NOMO-1 treated with dmso at 0.1 percent for 144 hours (cell line): ENCODE measurements around the gene ATXN8OS.
"Not testable (repeated sequence)": the region's sequence is repeated elsewhere in the genome, so short reads cannot be mapped to it uniquely, and the experiment has no call there.

Experiments used
- DNase-seq: peaks from one replicate; lab custom pipeline; 2025; ENCODE audit not compliant: unreplicated experiment; lab: John Stamatoyannopoulos, UW

Gene ATXN8OS

DNA sequence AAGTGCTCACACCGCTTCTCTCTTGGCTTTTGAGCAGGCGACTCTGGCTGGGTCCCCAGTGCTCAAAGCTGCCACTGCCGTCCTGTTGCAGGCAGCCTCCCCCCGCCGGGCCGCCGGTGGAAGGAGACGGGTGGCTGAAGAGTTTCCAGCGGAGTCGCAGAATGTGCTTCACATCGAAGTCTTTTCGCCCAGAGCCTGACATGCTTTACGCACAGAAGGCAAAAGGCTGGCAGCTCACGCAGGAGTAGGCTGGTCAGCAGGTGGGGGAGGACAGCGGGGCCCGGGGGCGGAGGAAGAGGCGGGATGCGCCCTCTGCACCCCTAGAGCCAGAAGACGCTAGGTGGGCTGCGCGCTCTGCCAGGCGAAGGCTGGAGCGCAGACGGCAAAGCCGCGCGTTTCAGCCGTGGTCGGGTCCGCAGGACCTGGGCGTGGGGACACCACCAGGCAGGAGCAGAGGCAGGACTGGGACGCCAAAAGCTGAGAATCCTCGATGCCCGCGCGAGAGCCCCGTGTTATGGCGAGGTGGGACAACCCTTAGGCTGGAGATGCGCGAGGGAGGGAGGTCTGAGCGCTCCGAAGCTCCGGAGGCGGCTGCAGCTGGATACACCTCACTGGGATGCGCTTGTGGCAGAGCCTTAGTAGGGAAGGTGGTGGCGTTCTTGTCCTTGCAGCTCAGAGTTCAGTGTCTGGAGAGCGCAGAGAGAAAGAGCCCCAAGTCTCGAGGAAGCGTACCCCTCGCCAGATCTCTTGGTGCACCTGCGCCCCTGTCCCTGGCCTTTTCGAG lies at the start of gene ATXN8OS:
Gene ATXN8OS, plus strand, starts transcription at position 329 of the 784 bp plus-strand sequence.
- no peak for DNase-seq

DNA sequence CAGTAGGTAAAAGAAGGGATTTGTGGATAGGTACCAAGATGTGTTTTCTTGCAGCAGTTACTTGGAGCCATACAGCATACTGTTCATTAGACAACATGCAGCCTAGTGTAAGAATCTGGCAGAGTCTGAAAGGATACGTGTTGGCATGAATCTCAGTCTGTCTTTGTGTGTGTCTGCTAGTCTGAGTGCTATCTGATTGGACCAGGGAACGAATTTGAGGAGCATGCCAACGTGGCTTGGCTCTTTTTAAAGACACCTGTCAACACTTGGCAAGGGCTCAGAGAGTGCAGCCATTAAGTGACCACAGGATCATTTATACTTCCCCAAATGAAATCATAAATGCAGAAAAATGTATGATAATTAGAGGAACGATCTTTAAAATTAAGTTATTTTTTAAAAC lies 27.6 kb upstream of the ATXN8OS start:
- DNase-seq: no peak

DNA sequence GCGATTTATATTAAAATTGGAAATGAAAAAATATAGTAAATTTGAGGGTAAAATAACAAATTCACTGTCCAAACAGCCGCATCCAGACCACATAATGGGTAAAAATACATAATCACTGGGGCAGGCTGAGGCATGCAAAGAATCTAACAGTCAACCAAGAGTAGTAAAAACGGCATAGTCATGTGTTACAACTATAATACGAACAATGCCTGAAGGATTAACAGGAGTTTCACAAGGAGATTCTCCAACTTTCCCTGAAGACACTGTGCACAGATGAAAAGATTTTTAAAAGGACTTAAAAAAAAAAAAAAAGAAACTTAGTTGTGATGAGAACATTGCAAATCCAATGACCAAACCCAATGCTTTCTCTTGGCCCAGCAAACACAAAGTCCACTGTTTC lies 20.4 kb upstream of the ATXN8OS start:
- DNase-seq: no peak

DNA sequence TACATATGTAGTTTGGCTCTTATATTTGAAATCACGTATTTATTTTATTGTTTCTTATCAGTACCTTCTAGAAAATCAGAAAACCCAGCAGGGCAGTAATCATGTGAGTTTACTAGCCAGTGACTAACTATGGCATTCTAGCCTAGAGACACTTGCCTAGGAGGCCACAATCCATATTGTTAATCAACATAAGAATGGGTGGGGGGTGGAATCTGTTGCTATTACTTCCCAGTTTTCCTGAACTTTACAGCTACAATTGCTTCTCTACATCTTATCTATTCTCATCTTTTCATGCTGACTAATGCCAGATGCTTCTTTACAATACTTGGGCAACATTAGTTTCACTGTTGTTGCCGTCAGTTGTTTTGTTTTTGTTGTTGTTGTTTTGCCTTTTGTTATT lies 18.7 kb upstream of the ATXN8OS start:
- DNase-seq: no peak

DNA sequence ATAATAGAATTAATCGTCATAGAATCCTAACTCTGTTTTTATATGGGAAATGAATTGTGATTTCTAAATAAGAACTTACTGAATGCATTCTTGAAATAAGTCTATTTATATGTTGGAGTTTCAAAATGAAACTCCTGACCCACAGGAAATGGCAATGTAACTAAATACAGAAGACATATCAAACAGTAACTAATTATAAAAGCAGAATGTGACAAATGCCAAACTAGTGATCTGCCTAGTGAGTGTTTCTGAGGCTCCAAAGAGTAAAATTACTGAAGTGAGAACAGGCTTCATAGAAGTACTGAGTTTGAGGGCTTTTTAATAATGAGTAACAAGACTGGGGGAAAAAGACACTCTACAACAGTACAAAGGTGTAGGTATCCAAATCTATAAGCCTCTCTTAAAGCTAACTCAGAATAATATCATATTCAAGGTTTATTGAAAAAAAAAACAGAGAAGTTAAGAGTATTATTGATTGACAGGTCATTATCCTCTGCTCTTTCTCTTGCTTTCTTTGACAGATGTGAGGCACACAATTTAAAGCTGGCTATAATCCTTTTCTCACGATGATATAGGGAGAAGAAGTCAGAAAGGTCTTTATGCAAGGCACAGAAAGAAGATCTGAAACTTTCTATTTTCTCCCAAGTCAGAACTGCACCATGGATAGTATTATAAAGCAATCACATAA lies 17.4 kb upstream of the ATXN8OS start:
- no peak for DNase-seq

DNA sequence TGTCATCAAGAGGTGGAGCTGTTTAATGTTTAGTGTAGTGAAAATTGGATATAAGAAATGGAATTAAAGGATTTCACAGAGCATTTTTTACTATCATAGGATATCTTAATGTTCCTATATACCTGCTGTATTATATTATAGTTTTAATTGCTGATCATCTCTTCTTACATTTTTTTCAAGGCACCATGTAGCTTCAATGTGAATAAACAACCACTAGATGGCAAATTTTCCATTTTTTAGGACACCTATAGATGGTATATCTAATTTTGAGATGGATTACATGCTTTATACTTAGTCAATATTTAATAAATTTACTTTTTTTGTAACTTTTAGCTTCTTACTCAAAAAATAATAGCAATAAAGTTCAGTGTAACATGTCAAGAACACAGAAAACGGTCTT lies 9.0 kb upstream of the ATXN8OS start:
- no peak for DNase-seq

DNA sequence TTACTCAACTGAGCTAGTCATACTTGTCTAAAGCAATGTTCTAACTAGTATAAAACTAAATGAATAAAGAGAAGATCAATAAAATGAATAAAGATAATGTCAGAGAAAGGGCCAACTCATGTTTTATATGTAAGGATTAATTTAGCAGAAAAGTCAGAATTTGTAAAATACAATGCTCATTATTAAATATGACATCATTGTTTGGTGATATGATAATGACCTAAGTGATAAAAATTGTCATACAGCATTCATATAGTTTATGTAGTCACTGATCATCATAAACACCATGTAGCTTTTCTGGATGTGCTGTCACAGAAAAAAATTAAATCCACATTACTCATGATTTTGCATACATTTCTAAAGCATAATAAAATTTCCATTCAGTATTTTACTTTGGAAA lies 3.1 kb upstream of the ATXN8OS start:
- no peak for DNase-seq

DNA sequence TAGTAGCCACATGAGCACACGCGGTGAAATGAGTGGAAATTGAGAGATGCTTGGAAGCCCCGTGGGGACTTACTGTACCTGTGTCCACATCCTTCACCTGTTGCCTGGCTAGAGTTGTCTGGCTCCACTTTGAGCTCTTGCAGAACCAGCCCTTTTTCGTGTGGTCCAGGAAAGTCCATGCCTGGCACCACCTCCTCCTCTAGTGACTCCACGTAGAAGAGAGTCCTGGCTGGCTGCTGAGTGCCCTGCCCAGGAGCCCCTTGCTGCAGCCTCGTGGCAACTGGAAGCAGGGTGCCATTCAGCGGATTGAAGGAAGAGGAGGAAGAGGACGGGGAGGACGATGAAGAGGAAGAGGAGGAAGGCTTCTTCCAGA lies 515 bp upstream of the ATXN8OS start:
- no peak for DNase-seq

DNA sequence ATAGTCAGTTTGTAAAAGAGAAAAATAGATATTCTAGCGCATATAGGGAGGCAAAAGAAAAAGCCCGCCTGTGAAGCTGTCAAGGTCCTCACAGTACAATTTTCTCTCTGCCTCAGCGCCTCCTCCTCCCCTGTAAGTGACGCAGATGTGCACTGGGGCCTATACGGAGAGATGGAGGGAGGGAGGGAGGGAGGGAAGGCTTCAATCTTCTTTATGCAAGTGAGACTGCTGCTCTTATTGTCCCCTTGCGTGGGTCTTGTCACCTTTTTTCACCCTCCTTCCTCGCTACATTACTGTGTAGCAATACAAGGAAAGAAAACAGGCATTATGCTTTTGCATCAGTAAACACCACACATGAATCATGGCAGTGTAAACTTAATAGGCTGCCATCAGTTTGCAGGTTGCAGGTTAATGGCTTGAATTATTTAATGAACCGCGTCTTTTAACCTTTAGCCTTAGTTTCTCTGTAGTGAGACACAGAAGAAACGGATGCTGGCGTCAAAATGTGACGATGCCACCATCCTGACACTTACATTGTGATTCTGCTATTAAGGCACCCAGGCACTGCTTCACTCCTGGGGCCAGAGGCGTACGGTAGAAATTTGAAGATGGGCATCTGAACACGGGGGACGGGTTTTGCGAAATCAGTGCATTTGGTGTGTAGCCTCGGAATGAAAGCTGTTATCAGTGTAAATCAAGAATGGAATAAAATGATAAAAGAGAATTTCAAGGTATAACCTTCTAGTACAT lies 905 bp downstream of the ATXN8OS start, which contains the start of gene KLHL1:
Gene KLHL1, minus strand, starts transcription at position 97 of the 750 bp plus-strand sequence. CDS start 753 bp downstream, outside the sequence.
- DNase-seq: no peak

DNA sequence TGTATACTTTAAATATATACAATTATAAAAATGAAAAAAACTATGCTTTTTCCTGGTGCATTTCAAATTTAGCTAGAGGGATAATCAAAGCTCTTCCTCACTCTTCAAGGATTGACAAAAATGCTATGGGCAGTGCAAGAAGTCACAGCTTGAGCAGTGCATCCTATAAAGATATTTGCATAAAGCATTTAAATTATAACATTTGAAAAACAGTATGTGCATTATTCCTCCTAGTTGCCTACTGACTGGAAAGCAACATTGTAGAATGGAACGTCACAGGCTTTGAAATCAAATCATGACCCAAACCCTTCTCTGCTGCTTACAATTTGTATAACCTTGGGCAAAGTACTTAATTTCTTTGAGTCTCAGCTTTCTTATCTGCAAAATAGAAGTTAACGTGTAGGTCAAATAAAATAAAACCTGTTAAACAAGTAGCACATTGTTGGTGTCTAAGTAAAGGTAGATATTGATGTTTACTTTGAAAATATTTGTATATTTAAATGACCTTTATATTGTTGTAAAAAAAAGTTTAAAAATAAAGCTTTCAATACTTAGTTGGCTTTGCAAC lies 9.8 kb downstream of the ATXN8OS start:
- no peak for DNase-seq

DNA sequence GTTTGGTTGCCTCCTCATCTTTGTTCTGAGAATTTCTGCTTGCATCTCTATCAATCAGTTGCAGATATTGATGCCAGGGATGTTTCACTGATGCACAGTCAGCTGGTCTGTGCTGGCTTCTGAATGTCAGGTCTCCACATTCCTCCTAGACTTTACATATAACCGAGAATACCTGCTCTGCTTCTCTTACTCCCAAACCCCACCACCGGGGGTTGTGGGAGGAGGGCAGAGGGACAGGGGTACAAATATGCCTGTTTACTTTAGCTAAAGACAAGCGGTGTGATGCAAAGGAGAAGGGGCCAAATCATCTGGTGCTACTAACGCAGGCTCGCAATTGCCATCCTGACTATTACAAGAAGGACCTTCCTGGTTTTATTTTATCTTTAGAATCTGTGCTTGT lies 18.1 kb downstream of the ATXN8OS start:
- no peak for DNase-seq

DNA sequence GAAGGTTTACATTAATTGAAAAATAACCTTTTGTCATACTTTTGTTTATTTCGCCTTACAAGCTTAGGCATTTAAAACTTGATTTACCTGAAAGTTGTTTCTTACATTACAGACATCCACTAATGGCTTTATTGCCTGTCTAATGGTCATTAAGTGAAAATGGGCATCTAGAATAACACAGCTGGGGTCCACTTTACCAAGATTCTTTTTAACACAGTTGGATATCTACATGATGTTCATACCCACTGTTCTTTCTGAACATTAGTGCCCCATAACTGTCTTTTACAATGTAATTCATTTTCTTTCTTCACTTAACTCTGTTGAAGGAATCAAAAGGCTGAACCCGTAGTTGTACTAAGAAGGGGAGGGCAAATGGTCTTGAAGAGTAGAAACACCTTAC lies 20.5 kb downstream of the ATXN8OS start:
- no peak for DNase-seq

DNA sequence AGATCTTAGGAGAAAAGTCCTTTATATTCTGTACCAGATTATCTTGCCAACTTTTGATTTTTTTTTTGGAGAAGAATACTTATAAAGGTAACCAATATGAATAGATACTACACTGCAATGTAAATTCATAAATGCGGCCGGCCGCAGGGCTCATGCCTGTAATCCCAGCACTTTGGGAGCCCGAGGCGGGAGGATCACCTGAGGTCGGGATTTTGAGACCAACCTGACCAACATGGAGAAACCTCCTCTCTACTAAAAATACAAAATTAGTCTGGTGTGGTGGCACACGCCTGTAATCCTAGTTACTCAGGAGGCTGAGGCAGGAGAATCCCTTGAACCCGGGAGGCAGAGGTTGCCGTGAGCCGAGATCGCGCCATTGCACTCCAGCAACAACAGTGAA lies 35.0 kb downstream of the ATXN8OS start:
- DNase-seq: not testable (repeated sequence)

DNA sequence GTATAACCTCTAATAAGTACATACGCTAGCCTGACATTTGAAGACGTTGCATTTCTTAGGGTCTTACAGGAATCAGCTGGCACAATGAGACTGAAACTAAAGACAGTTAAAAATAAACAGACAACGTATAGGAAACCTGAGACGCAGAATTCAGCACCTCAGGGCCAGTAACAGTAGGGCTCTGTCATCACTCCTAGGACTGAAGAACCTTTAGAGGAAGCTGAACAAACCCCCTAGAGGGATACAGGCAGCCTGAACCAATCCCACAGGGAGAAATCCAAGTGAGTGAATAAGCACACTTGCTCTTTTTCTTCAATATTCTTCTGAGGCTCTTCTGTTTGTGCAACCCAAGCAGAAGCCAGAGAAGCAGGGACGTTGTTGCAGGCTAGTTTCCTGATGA lies 54.5 kb downstream of the ATXN8OS start:
- DNase-seq: no peak

DNA sequence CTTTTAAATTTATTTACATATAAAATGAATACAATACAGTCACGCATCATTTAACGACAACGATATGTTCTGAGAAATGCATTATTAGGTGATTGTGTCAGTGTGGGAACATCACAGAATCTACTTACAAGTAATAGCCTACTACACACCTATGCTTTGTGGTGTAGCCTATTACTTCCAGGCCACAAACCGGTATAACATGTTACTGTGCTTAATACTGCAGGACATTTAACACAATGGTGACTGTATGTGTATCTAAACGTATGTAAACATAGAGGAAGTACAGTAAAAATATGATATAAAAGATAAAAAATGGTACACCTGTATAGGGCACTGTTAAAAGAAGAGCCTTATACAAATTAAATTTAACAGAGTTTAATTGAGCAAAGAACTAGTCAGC lies 63.1 kb downstream of the ATXN8OS start:
- DNase-seq: no peak

DNA sequence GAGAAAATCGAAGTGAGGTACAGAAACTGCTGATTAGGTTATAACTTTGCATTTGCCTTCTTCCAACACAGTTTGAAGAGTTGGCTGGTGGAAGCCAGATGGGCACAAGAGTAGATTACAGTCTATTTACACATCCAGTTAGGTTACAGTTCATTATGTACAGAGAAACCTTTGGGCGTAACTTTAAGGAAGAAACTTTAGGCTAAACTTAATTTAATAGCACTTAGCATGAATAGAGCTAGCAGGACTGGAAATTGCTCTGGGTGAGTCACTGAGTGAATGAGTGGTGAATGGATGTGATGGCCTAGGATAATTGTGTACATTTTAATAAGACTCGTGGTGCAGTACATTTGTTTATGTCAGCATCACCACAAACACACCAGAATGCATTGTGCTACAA lies 63.5 kb downstream of the ATXN8OS start:
- no peak for DNase-seq

DNA sequence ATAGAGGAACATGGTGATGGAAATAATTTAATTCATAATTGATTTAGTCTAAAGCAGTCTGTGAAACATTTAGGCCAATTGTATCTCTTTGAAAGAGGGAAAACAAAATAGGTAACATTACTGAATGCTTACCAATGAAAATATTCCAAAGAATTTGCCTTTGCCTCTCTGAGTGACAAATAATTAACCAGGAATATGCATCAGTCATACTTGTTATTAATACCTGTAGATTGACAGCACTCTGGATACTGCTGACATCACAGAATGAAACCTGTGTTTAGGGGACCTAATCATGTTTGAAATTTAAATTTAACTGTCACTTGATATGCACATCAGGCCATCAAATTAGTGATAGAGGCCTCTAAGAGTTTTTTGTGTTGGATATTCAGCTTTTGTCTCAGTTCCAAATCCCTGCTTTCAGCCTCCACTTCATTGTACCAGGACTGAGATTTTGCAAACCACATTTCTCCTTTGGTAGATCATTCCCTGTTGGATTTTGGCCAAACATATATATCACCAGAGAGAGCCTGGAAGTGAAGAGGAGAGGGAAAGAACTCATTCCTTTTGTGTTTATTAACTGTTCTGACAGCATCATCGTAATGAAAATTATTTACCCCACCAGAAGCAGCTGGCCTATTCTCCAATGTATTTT lies 65.4 kb downstream of the ATXN8OS start:
- no peak for DNase-seq

DNA sequence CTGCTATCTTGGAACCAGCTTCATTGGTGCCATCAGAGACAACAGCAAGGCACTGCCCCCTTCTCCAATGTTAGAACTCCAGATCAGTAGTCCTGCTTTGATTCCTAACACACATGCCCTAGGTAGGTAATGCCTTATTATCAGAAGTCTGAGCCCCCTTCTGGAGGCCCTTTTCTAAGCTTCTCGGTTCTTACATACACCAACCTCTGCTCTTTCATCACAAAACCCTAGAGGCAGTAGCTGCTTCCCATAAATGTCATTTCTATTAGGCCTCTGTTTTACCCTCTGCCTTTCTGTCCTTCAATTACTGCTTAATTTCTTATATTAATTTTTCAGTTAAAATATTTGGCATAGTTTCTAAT lies 66.0 kb downstream of the ATXN8OS start:
- DNase-seq: no peak

DNA sequence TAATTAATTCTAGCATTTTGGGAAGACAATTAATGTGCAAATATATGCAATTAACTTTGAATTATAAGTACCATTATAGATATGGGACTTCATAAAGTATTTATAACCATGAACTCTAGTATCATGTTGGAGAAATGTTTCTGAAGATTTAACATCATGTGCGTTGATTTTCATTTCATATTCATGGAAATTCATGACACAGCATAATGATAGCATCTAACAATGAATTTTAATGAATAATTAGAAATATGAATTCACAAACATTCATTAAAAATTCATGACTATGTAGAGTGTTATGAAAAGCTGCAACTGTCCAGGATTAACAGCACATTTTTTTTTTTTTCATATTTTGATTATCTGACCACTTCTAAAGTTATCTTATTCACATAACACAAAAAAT lies 70.7 kb downstream of the ATXN8OS start:
- DNase-seq: no peak
